Gastroesophageal sphincter (tissue), 3 donors: ENCODE measurements around the gene PER3.

Experiments
- CTCF ChIP-seq, 4 experiments: fragments of 200-600 bp in 2 of 4; fragments of 450-650 bp in 2 of 4; sonication (generic) in 1 of 4; IDR thresholded peaks; one replicate each; pipeline ENCODE4 v1.5.1; 2017 to 2019; ENCODE audit warnings: antibody characterized with exemption in 4 of 4, mild to moderate bottlenecking in 2 of 4, moderate library complexity in 2 of 4
- POLR2A ChIP-seq, 2 donors: fragments of 450-650 bp; IDR thresholded peaks; one replicate each; pipeline ENCODE4 v1.6.1; 2017; ENCODE audit warnings: antibody characterized with exemption in 2 of 2, mild to moderate bottlenecking in 2 of 2, moderate library complexity in 1 of 2

- TF ChIP-seq POLR2A (IDR thresholded peaks at IDR 0.05) (no peak), CTCF (IDR thresholded peaks at IDR 0.05) (no peak)
Observed at GRCh38 chr1:7770669-7770996, 13.5 kb upstream of the PER3 start.
